ENCODE results near the gene DCAF17. TPM values are rescaled to one million over a fixed set of nuclear protein-coding genes. Genes with fewer than 3 reads are reported as not detected.

Gene DCAF17
- polyA plus RNA-seq, 2 of the 4 experiments (the other 2 are of a cell fraction), result 11.5 to 26.9 TPM

- peaks cover 9% of the 10 kb centered on the region; the same call in 1 of the 3 replicates for H3K4me1 ChIP-seq
- TF ChIP-seq, protein P1, sequence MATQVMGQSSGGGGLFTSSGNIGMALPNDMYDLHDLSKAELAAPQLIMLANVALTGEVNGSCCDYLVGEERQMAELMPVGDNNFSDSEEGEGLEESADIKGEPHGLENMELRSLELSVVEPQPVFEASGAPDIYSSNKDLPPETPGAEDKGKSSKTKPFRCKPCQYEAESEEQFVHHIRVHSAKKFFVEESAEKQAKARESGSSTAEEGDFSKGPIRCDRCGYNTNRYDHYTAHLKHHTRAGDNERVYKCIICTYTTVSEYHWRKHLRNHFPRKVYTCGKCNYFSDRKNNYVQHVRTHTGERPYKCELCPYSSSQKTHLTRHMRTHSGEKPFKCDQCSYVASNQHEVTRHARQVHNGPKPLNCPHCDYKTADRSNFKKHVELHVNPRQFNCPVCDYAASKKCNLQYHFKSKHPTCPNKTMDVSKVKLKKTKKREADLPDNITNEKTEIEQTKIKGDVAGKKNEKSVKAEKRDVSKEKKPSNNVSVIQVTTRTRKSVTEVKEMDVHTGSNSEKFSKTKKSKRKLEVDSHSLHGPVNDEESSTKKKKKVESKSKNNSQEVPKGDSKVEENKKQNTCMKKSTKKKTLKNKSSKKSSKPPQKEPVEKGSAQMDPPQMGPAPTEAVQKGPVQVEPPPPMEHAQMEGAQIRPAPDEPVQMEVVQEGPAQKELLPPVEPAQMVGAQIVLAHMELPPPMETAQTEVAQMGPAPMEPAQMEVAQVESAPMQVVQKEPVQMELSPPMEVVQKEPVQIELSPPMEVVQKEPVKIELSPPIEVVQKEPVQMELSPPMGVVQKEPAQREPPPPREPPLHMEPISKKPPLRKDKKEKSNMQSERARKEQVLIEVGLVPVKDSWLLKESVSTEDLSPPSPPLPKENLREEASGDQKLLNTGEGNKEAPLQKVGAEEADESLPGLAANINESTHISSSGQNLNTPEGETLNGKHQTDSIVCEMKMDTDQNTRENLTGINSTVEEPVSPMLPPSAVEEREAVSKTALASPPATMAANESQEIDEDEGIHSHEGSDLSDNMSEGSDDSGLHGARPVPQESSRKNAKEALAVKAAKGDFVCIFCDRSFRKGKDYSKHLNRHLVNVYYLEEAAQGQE (IDR thresholded peaks at IDR 0.05), result no peak
- no peak for TF ChIP-seq MAFK (IDR thresholded peaks at IDR 0.05; ENCODE audit: partially characterized antibody)
- no peak for TF ChIP-seq SMC3 (IDR thresholded peaks at IDR 0.05)
- no peak for TF ChIP-seq HOXB5 (CRISPR knock-in tag; IDR thresholded peaks at IDR 0.05)
- no peak for TF ChIP-seq NR3C1 (IDR thresholded peaks at IDR 0.05)
- TF ChIP-seq EHMT2 (IDR thresholded peaks at IDR 0.05; ENCODE audit: low read depth), result no peak
- TF ChIP-seq PHF8 (IDR thresholded peaks at IDR 0.05; ENCODE audit: borderline replicate concordance, low read depth), result no peak
- H3K4me3 ChIP-seq, result no peak overlapping the region
- CTCF ChIA-PET, result interaction anchor here (0.6 kb wide), 1 partner anchor 1385 kb away, joined by 3 read pairs; no protein-coding TSS in a partner anchor
- POLR2A ChIA-PET, result no interaction called here
- WGBS (ENCODE audit: missing lambda C conversion rate), result 70% methylated on average over 2 of the region's 2 CpGs
- DNase-seq (ENCODE audit: low read depth in 1 of 2, low spot score in 1 of 2), result no peak
- no peak overlapping the region for H3K27ac ChIP-seq
- no peaks in the 10 kb centered on the region for H3K9me3 ChIP-seq
- no peak overlapping the region for H3K4me2 ChIP-seq
- no peak for FAIRE-seq
- no peak for ATAC-seq
These were observed 78.0 kb downstream of the DCAF17 start for GRCh38 chr2:171512014-171512413.

- ChIA-PET POLR2A (no interaction called here), CTCF (no interaction called here)
- TF ChIP-seq MAFK (IDR thresholded peaks at IDR 0.05; ENCODE audit: partially characterized antibody) (peak; percentile 1), HMGXB4 (CRISPR knock-in tag; IDR thresholded peaks at IDR 0.05; ENCODE audit: borderline replicate concordance) (no peak), JUN (IDR thresholded peaks at IDR 0.05) (no peak)
- H3K4me3 ChIP-seq, result no peak overlapping the region
- H3K4me2 ChIP-seq, result no peak overlapping the region
- DNase-seq (ENCODE audit: low read depth in 1 of 2, low spot score in 1 of 2), result no peak
- H3K27ac ChIP-seq, result no peak overlapping the region
- H3K4me1 ChIP-seq, result peaks cover 9% of the 10 kb centered on the region; the same call in 1 of the 3 replicates
- no peak for FAIRE-seq
- 63% methylated on average over 1 of the region's 1 CpG for WGBS (ENCODE audit: missing lambda C conversion rate)
- H3K9me3 ChIP-seq, result no peaks in the 10 kb centered on the region
- ATAC-seq, result no peak
These were observed 78.7 kb downstream of the DCAF17 start for GRCh38 chr2:171512683-171513195.

- TF ChIP-seq EHF (CRISPR knock-in tag; IDR thresholded peaks at IDR 0.05) (no peak), HOXB13 (CRISPR knock-in tag; IDR thresholded peaks at IDR 0.05; ENCODE audit: low read depth) (no peak), CEBPB (IDR thresholded peaks at IDR 0.05) (no peak), RAD21 (conservative IDR thresholded peaks at IDR 0.05 in 1 of 2, IDR thresholded peaks at IDR 0.05 in 1 of 2) (no peak), ZNF302 (CRISPR knock-in tag; IDR thresholded peaks at IDR 0.05) (no peak), ZSCAN20 (CRISPR knock-in tag; IDR thresholded peaks at IDR 0.05) (no peak), JUN (IDR thresholded peaks at IDR 0.05) (no peak), ZFP36 (IDR thresholded peaks at IDR 0.05; ENCODE audit: borderline replicate concordance, partially characterized antibody) (no peak), CHD2 (IDR thresholded peaks at IDR 0.05; ENCODE audit: low read length, partially characterized antibody) (no peak), POLR2A (IDR thresholded peaks at IDR 0.05; ENCODE audit: low read length) (no peak), SMC3 (IDR thresholded peaks at IDR 0.05) (no peak), E2F6 (IDR thresholded peaks at IDR 0.05; ENCODE audit: borderline replicate concordance, low read depth) (no peak), TFCP2L1 (CRISPR knock-in tag; IDR thresholded peaks at IDR 0.05) (no peak), RNF2 (IDR thresholded peaks at IDR 0.05; ENCODE audit: borderline replicate concordance, low read depth) (no peak), GATA3 (IDR thresholded peaks at IDR 0.05; ENCODE audit: borderline replicate concordance) (no peak), SREBF2 (IDR thresholded peaks at IDR 0.05) (no peak), HMGXB4 (CRISPR knock-in tag; IDR thresholded peaks at IDR 0.05; ENCODE audit: borderline replicate concordance) (no peak), BHLHE40 (IDR thresholded peaks at IDR 0.05; ENCODE audit: low read depth, low read length) (no peak)
- TF ChIP-seq, protein P2, sequence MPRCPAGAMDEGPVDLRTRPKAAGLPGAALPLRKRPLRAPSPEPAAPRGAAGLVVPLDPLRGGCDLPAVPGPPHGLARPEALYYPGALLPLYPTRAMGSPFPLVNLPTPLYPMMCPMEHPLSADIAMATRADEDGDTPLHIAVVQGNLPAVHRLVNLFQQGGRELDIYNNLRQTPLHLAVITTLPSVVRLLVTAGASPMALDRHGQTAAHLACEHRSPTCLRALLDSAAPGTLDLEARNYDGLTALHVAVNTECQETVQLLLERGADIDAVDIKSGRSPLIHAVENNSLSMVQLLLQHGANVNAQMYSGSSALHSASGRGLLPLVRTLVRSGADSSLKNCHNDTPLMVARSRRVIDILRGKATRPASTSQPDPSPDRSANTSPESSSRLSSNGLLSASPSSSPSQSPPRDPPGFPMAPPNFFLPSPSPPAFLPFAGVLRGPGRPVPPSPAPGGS (IDR thresholded peaks at IDR 0.05), result no peak
- DNase-seq (ENCODE audit: low read depth in 1 of 2, low spot score in 1 of 2) (no peak), ATAC-seq (no peak), FAIRE-seq (no peak)
- Histone ChIP-seq H3K27ac (no peak overlapping the region), H3K4me2 (no peak overlapping the region), H3K4me3 (no peak overlapping the region), H3K4me1 (peaks cover 9% of the 10 kb centered on the region; the same call in 1 of the 3 replicates), H3K9me3 (no peaks in the 10 kb centered on the region)
- WGBS (ENCODE audit: missing lambda C conversion rate), result 74% methylated on average over 3 of the region's 3 CpGs
- POLR2A ChIA-PET, result no interaction called here
- CTCF ChIA-PET, result no interaction called here
These were observed 79.7 kb downstream of the DCAF17 start for GRCh38 chr2:171513719-171514160.

Measured in A549 (cell line).